Measurements from ENCODE around the gene ROR1. TPM values are rescaled to one million over a fixed set of nuclear protein-coding genes. Genes with fewer than 3 reads are reported as not detected.

The ROR1 gene
- total and polyA plus RNA-seq, 2 of the 13 experiments (the other 11 are each of a cell fraction or from before 2014, with no cell fraction given): 0.58 to 2.3 TPM

DNA sequence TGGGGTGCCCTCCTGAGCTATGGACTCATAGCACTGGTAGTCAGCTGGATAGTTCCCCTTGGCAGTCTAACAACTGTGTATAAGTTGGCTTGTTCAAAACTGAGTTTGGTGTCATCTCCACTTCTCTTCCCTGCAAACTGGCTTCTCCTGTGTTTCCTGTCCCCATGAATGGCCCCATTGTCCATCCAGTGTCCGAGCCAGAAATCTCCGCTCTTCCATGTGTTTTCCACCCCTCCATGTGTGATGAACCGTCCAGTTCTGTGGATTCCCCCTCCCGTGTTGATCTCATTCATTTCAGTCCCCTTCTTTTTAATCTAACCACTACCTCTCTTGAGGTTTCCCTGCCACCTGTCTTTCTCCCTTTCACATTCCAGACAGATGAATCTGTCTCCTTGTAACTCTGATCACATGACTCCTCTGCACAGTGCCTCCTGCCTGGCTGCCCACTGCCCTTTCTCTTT lies 195.7 kb downstream of the ROR1 start:
- no peak for ATAC-seq
- Histone ChIP-seq H3K79me2 (ENCODE audit: insufficient read depth, low read length) (no peaks in the 10 kb centered on the region), H3K4me3 (replicated peaks in 1 of 3; ENCODE audit: insufficient read depth in 1 of 3, low read depth in 2 of 3, low read length in 3 of 3) (no peak overlapping the region), H3K4me2 (ENCODE audit: low read depth, low read length) (no peak overlapping the region), H3K9me3 (ENCODE audit: low read length) (no peaks in the 10 kb centered on the region), H3K27me3 (ENCODE audit: control insufficient read depth in 1 of 2, insufficient read depth in 2 of 2, low read length in 2 of 2) (no peaks in the 10 kb centered on the region), H4K20me1 (ENCODE audit: insufficient read depth, low read length) (no peaks in the 10 kb centered on the region), H3K27ac (ENCODE audit: extremely low read length, insufficient read depth, low read length) (no peak overlapping the region), H3K4me1 (ENCODE audit: insufficient read depth, low read length) (no peaks in the 10 kb centered on the region), H3K9ac (ENCODE audit: insufficient read depth, low read depth, low read length) (no peak overlapping the region), H2AFZ (ENCODE audit: low read length) (no peak overlapping the region), H3K36me3 (replicated peaks in 1 of 2; ENCODE audit: control insufficient read depth in 1 of 2, insufficient read depth in 2 of 2, low read length in 2 of 2) (no peaks in the 10 kb centered on the region)
- in situ Hi-C loops (cut with HindIII; ENCODE audit: extremely low pct_ligation_motif_present, low pct_unique_long_range_greater_than_20kb) (no loop called here), intact Hi-C loops (cut with micrococcal nuclease; ENCODE audit: unreplicated experiment) (no loop called here)
- FAIRE-seq: no peak
- DNase-seq (ENCODE audit: low spot score): no peak
- ChIA-PET POLR2A (no interaction called here), CTCF (ENCODE audit: low intra/inter-chr PET ratio, low total read pairs) (no interaction called here)
- no TSS peak for BruUV-seq (replicated peaks)
- TF ChIP-seq FOXJ3 (CRISPR knock-in tag; IDR thresholded peaks at IDR 0.05; ENCODE audit: borderline replicate concordance): no peak
- TF ChIP-seq GFI1 (CRISPR knock-in tag; IDR thresholded peaks at IDR 0.05; ENCODE audit: borderline replicate concordance): no peak
- TF ChIP-seq ZNF737 (CRISPR knock-in tag; IDR thresholded peaks at IDR 0.05; ENCODE audit: borderline replicate concordance): no peak
- no peak for TF ChIP-seq TOE1 (CRISPR knock-in tag; IDR thresholded peaks at IDR 0.05)
- TF ChIP-seq DR1 (CRISPR knock-in tag; IDR thresholded peaks at IDR 0.05): no peak
- TF ChIP-seq, protein P1, sequence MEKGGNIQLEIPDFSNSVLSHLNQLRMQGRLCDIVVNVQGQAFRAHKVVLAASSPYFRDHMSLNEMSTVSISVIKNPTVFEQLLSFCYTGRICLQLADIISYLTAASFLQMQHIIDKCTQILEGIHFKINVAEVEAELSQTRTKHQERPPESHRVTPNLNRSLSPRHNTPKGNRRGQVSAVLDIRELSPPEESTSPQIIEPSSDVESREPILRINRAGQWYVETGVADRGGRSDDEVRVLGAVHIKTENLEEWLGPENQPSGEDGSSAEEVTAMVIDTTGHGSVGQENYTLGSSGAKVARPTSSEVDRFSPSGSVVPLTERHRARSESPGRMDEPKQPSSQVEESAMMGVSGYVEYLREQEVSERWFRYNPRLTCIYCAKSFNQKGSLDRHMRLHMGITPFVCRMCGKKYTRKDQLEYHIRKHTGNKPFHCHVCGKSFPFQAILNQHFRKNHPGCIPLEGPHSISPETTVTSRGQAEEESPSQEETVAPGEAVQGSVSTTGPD (CRISPR knock-in tag; IDR thresholded peaks at IDR 0.05): no peak
- TF ChIP-seq, protein P2, sequence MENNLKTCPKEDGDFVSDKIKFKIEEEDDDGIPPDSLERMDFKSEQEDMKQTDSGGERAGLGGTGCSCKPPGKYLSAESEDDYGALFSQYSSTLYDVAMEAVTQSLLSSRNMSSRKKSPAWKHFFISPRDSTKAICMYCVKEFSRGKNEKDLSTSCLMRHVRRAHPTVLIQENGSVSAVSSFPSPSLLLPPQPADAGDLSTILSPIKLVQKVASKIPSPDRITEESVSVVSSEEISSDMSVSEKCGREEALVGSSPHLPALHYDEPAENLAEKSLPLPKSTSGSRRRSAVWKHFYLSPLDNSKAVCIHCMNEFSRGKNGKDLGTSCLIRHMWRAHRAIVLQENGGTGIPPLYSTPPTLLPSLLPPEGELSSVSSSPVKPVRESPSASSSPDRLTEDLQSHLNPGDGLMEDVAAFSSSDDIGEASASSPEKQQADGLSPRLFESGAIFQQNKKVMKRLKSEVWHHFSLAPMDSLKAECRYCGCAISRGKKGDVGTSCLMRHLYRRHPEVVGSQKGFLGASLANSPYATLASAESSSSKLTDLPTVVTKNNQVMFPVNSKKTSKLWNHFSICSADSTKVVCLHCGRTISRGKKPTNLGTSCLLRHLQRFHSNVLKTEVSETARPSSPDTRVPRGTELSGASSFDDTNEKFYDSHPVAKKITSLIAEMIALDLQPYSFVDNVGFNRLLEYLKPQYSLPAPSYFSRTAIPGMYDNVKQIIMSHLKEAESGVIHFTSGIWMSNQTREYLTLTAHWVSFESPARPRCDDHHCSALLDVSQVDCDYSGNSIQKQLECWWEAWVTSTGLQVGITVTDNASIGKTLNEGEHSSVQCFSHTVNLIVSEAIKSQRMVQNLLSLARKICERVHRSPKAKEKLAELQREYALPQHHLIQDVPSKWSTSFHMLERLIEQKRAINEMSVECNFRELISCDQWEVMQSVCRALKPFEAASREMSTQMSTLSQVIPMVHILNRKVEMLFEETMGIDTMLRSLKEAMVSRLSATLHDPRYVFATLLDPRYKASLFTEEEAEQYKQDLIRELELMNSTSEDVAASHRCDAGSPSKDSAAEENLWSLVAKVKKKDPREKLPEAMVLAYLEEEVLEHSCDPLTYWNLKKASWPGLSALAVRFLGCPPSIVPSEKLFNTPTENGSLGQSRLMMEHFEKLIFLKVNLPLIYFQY (CRISPR knock-in tag; IDR thresholded peaks at IDR 0.05; ENCODE audit: borderline replicate concordance): no peak
- no peak for TF ChIP-seq PHF20 (CRISPR knock-in tag; IDR thresholded peaks at IDR 0.05)
- TF ChIP-seq ZNF34 (CRISPR knock-in tag; IDR thresholded peaks at IDR 0.05; ENCODE audit: borderline replicate concordance): no peak
- WGBS (ENCODE audit: low lambda C conversion rate): 67% methylated on average over 4 of the region's 4 CpGs

Data from HepG2 (cell line).